ENCODE results near the gene DOHH. TPM values are rescaled to one million over a fixed set of nuclear protein-coding genes. Genes with fewer than 3 reads are reported as not detected.

DOHH gene
- total RNA-seq, 1 experiment from 2014 or later = 24.9 TPM

GRCh38 chr19:3535563-3535965, 35.1 kb upstream of the DOHH start:
- Histone ChIP-seq H3K27ac (ENCODE audit: low read length) (no peak overlapping the region), H3K36me3 (ENCODE audit: control insufficient read depth, insufficient read depth, low read length) (no peaks in the 10 kb centered on the region; the same call in 1 of the 2 replicates), H3K9me3 (ENCODE audit: control insufficient read depth, insufficient read depth, low read depth, low read length) (no peaks in the 10 kb centered on the region), H3K4me3 (ENCODE audit: low read depth in 2 of 2, low read length in 2 of 2) (no peak overlapping the region), H3K27me3 (ENCODE audit: control insufficient read depth, insufficient read depth, low read length) (no peaks in the 10 kb centered on the region), H3K4me1 (ENCODE audit: control insufficient read depth, insufficient read depth, low read length) (peaks cover 7% of the 10 kb centered on the region; the same call in 1 of the 2 replicates)
- in situ Hi-C loops (cut with HindIII; ENCODE audit: low pct_unique_long_range_greater_than_20kb, low sequenced_read_pairs) (no loop called here), intact Hi-C loops (cut with micrococcal nuclease; ENCODE audit: unreplicated experiment) (no loop called here)
- POLR2A ChIA-PET = no interaction called here
- TF ChIP-seq TCF7L2 (IDR thresholded peaks at IDR 0.05; ENCODE audit: low read depth, low read length) (no peak), POLR2AphosphoS5 (IDR thresholded peaks at IDR 0.05; ENCODE audit: low read depth, low read length) (no peak), SIN3A (IDR thresholded peaks at IDR 0.05; ENCODE audit: borderline replicate concordance, insufficient read depth, low read depth, low read length) (no peak)
- TF ChIP-seq, protein P1, sequence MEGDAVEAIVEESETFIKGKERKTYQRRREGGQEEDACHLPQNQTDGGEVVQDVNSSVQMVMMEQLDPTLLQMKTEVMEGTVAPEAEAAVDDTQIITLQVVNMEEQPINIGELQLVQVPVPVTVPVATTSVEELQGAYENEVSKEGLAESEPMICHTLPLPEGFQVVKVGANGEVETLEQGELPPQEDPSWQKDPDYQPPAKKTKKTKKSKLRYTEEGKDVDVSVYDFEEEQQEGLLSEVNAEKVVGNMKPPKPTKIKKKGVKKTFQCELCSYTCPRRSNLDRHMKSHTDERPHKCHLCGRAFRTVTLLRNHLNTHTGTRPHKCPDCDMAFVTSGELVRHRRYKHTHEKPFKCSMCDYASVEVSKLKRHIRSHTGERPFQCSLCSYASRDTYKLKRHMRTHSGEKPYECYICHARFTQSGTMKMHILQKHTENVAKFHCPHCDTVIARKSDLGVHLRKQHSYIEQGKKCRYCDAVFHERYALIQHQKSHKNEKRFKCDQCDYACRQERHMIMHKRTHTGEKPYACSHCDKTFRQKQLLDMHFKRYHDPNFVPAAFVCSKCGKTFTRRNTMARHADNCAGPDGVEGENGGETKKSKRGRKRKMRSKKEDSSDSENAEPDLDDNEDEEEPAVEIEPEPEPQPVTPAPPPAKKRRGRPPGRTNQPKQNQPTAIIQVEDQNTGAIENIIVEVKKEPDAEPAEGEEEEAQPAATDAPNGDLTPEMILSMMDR (IDR thresholded peaks at IDR 0.05) = no peak
- TF ChIP-seq, protein P2, sequence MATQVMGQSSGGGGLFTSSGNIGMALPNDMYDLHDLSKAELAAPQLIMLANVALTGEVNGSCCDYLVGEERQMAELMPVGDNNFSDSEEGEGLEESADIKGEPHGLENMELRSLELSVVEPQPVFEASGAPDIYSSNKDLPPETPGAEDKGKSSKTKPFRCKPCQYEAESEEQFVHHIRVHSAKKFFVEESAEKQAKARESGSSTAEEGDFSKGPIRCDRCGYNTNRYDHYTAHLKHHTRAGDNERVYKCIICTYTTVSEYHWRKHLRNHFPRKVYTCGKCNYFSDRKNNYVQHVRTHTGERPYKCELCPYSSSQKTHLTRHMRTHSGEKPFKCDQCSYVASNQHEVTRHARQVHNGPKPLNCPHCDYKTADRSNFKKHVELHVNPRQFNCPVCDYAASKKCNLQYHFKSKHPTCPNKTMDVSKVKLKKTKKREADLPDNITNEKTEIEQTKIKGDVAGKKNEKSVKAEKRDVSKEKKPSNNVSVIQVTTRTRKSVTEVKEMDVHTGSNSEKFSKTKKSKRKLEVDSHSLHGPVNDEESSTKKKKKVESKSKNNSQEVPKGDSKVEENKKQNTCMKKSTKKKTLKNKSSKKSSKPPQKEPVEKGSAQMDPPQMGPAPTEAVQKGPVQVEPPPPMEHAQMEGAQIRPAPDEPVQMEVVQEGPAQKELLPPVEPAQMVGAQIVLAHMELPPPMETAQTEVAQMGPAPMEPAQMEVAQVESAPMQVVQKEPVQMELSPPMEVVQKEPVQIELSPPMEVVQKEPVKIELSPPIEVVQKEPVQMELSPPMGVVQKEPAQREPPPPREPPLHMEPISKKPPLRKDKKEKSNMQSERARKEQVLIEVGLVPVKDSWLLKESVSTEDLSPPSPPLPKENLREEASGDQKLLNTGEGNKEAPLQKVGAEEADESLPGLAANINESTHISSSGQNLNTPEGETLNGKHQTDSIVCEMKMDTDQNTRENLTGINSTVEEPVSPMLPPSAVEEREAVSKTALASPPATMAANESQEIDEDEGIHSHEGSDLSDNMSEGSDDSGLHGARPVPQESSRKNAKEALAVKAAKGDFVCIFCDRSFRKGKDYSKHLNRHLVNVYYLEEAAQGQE (IDR thresholded peaks at IDR 0.05; ENCODE audit: insufficient read depth in 1 of 2, low read depth in 2 of 2, low read length in 1 of 2) = no peak
- BruUV-seq (replicated peaks) = no TSS peak
- CTCF ChIA-PET = no interaction called here
- ATAC-seq = no peak
- no peak for DNase-seq (ENCODE audit: low read depth, low spot score)

- Histone ChIP-seq H3K4me1 (ENCODE audit: control insufficient read depth, insufficient read depth, low read length) (peaks cover 7% of the 10 kb centered on the region; the same call in 1 of the 2 replicates), H3K36me3 (ENCODE audit: control insufficient read depth, insufficient read depth, low read length) (no peaks in the 10 kb centered on the region; the same call in 1 of the 2 replicates), H3K4me3 (ENCODE audit: low read depth in 2 of 2, low read length in 2 of 2) (no peak overlapping the region), H3K9me3 (ENCODE audit: control insufficient read depth, insufficient read depth, low read depth, low read length) (no peaks in the 10 kb centered on the region), H3K27ac (ENCODE audit: low read length) (no peak overlapping the region), H3K27me3 (ENCODE audit: control insufficient read depth, insufficient read depth, low read length) (no peaks in the 10 kb centered on the region)
- TF ChIP-seq, protein P2 (IDR thresholded peaks at IDR 0.05; ENCODE audit: insufficient read depth in 1 of 2, low read depth in 2 of 2, low read length in 1 of 2) = no peak
- TF ChIP-seq POLR2AphosphoS5 (IDR thresholded peaks at IDR 0.05; ENCODE audit: low read depth, low read length) = no peak
- TF ChIP-seq SIN3A (IDR thresholded peaks at IDR 0.05; ENCODE audit: borderline replicate concordance, insufficient read depth, low read depth, low read length) = no peak
- no peak for TF ChIP-seq TCF7L2 (IDR thresholded peaks at IDR 0.05; ENCODE audit: low read depth, low read length)
- TF ChIP-seq, protein P1 (IDR thresholded peaks at IDR 0.05) = no peak
- in situ Hi-C loops (cut with HindIII; ENCODE audit: low pct_unique_long_range_greater_than_20kb, low sequenced_read_pairs) (no loop called here), intact Hi-C loops (cut with micrococcal nuclease; ENCODE audit: unreplicated experiment) (no loop called here)
- ChIA-PET POLR2A (no interaction called here), CTCF (no interaction called here)
- BruUV-seq (replicated peaks) = no TSS peak
- DNase-seq (ENCODE audit: low read depth, low spot score) (no peak), ATAC-seq (no peak)
Observed at GRCh38 chr19:3535235-3535535, 34.7 kb upstream of the DOHH start.

Data from Panc1 (cell line).